HFFc6 (cell line): ENCODE data around the gene BAHCC1. TPM values are rescaled to one million over a fixed set of nuclear protein-coding genes. Genes with fewer than 3 reads are reported as not detected.

ENCODE experiments used
- DNase-seq: peaks from one replicate; pipeline ENCODE4 v3.0.0-alpha.2; 2018
- H3K27ac Mint-ChIP-seq: 2 replicates; pipeline ENCODE4 v1.8.0; 2020; ENCODE audit warnings: mild to moderate bottlenecking, mixed read lengths
- H3K27me3 Mint-ChIP-seq: 2 replicates; pipeline ENCODE4 v1.8.0; 2021; ENCODE audit warnings: mild to moderate bottlenecking, moderate library complexity, mixed read lengths; ENCODE audit not compliant: insufficient read depth
- H3K36me3 Mint-ChIP-seq: 2 replicates; pipeline ENCODE4 v1.8.0; 2021; ENCODE audit warnings: low read depth, mixed read lengths
- H3K4me1 Mint-ChIP-seq: 2 replicates; pipeline ENCODE4 v1.8.0; 2020; ENCODE audit warnings: low read depth, mixed read lengths
- H3K4me3 Mint-ChIP-seq: 2 replicates; pipeline ENCODE4 v1.8.0; 2020; ENCODE audit warnings: mild to moderate bottlenecking, moderate library complexity, mixed read lengths
- H3K9me3 Mint-ChIP-seq: 2 replicates; pipeline ENCODE4 v1.8.0; 2020; ENCODE audit warnings: mild to moderate bottlenecking, mixed read lengths
- CTCF ChIP-seq: fragments of 200-600 bp; sonication (generic); IDR thresholded peaks from 2 replicates; pipeline ENCODE4 v1.5.0; 2021; ENCODE audit warnings: antibody characterized with exemption, mild to moderate bottlenecking
- total RNA-seq, 6 experiments: library from RNA; stranded (reverse); fragmentation: NEBNext Ultra II Directional; extraction: Animal tissue kit (Norgen Biotek cat#: 25700); gene quantifications; 2 replicates in 1 of 6; 3 replicates in 5 of 6; pipeline ENCODE4 v1.2.3, GENCODE V29; 2021

Gene BAHCC1
- total RNA-seq, 6 experiments from 2014 or later = 7.3 to 9.7 (median 8.3) TPM

GRCh38 chr17:81466564-81467472, 71.6 kb downstream of the BAHCC1 start:
- H3K4me1 Mint-ChIP-seq = peaks cover 14% of the 10 kb centered on the region
- TF ChIP-seq CTCF = no peak
- H3K27ac Mint-ChIP-seq = no peak overlapping the region
- DNase-seq = no peak
- H3K9me3 Mint-ChIP-seq = no peaks in the 10 kb centered on the region
- H3K36me3 Mint-ChIP-seq = no peaks in the 10 kb centered on the region
- H3K4me3 Mint-ChIP-seq = no peak overlapping the region
- H3K27me3 Mint-ChIP-seq = peaks cover 5% of the 10 kb centered on the region

- DNase-seq = no peak
- H3K4me1 Mint-ChIP-seq = peaks cover 19% of the 10 kb centered on the region
- no peak overlapping the region for H3K27ac Mint-ChIP-seq
- no peak overlapping the region for H3K4me3 Mint-ChIP-seq
- no peaks in the 10 kb centered on the region for H3K36me3 Mint-ChIP-seq
- no peaks in the 10 kb centered on the region for H3K9me3 Mint-ChIP-seq
- H3K27me3 Mint-ChIP-seq = peaks cover 7% of the 10 kb centered on the region
- TF ChIP-seq CTCF = no peak
Observed at GRCh38 chr17:81468111-81468769, 73.0 kb downstream of the BAHCC1 start.

GRCh38 chr17:81468770-81469121, 73.5 kb downstream of the BAHCC1 start:
- H3K27me3 Mint-ChIP-seq = peaks cover 7% of the 10 kb centered on the region
- no peaks in the 10 kb centered on the region for H3K36me3 Mint-ChIP-seq

GRCh38 chr17:81469266-81469665, 74.0 kb downstream of the BAHCC1 start:
- H3K4me3 Mint-ChIP-seq = no peak overlapping the region
- DNase-seq = no peak
- H3K9me3 Mint-ChIP-seq = no peaks in the 10 kb centered on the region
- H3K27ac Mint-ChIP-seq = no peak overlapping the region
- H3K27me3 Mint-ChIP-seq = peaks cover 7% of the 10 kb centered on the region
- no peaks in the 10 kb centered on the region for H3K36me3 Mint-ChIP-seq
- peaks cover 19% of the 10 kb centered on the region for H3K4me1 Mint-ChIP-seq
- no peak for TF ChIP-seq CTCF

More at GRCh38 chr17:81468770-81469121, 73.5 kb downstream of the BAHCC1 start:
- peaks cover 19% of the 10 kb centered on the region for H3K4me1 Mint-ChIP-seq
- no peak overlapping the region for H3K4me3 Mint-ChIP-seq
- H3K27ac Mint-ChIP-seq = no peak overlapping the region
- H3K9me3 Mint-ChIP-seq = no peaks in the 10 kb centered on the region
- DNase-seq = no peak
- TF ChIP-seq CTCF = no peak

GRCh38 chr17:81470270-81470943, 75.2 kb downstream of the BAHCC1 start:
- Mint-ChIP-seq H3K9me3 (no peaks in the 10 kb centered on the region), H3K27ac (peak overlapping the region; percentile 29; the same call in 1 of the 2 replicates), H3K36me3 (no peaks in the 10 kb centered on the region), H3K4me1 (peaks cover 19% of the 10 kb centered on the region), H3K27me3 (peaks cover 7% of the 10 kb centered on the region), H3K4me3 (no peak overlapping the region)
- TF ChIP-seq CTCF = no peak
- no peak for DNase-seq
